SW 1271 (cell line): ENCODE data around the gene SEMA6B.

Experiments
- DNase-seq, 2 experiments: peaks; one replicate each; lab custom pipeline; 2025; lab: John Stamatoyannopoulos, UW

SEMA6B gene

GRCh38 chr19:4507804-4508203 lies 51.7 kb downstream of the SEMA6B start:
- no peak for DNase-seq

- DNase-seq = no peak
Measured at GRCh38 chr19:4507150-4507452, 52.4 kb downstream of the SEMA6B start.

- peak in 1 of 2 experiments; percentile 52 for DNase-seq
Measured at GRCh38 chr19:4506449-4507149, 52.9 kb downstream of the SEMA6B start.

- DNase-seq = no peak
Measured at GRCh38 chr19:4505570-4506448, 53.7 kb downstream of the SEMA6B start.

- DNase-seq = no peak
Measured at GRCh38 chr19:4504891-4505569, 54.5 kb downstream of the SEMA6B start.

- DNase-seq = no peak
Measured at GRCh38 chr19:4504297-4504701, 55.2 kb downstream of the SEMA6B start.

GRCh38 chr19:4503825-4504170 lies 55.7 kb downstream of the SEMA6B start:
- DNase-seq = no peak

- DNase-seq = no peak
Measured at GRCh38 chr19:4503132-4503824, 56.2 kb downstream of the SEMA6B start.

- DNase-seq = no peak
Measured at GRCh38 chr19:4502282-4503131, 57.0 kb downstream of the SEMA6B start.

- no peak for DNase-seq
Measured at GRCh38 chr19:4501691-4502090, 57.8 kb downstream of the SEMA6B start.

GRCh38 chr19:4500841-4501591 lies 58.5 kb downstream of the SEMA6B start:
- no peak for DNase-seq

- no peak for DNase-seq
Measured at GRCh38 chr19:4499855-4500254, 59.6 kb downstream of the SEMA6B start.

GRCh38 chr19:4499318-4499717 lies 60.2 kb downstream of the SEMA6B start:
- DNase-seq = no peak

- DNase-seq = no peak
Measured at GRCh38 chr19:4498694-4499093, 60.8 kb downstream of the SEMA6B start.

GRCh38 chr19:4497770-4498389 lies 61.6 kb downstream of the SEMA6B start:
- DNase-seq = no peak

GRCh38 chr19:4496304-4496703 lies 63.2 kb downstream of the SEMA6B start:
- no peak for DNase-seq

- DNase-seq = no peak
Measured at GRCh38 chr19:4495471-4495870, 64.0 kb downstream of the SEMA6B start.

- no peak for DNase-seq
Measured at GRCh38 chr19:4494691-4495064, 64.8 kb downstream of the SEMA6B start.

GRCh38 chr19:4493929-4494690 lies 65.4 kb downstream of the SEMA6B start:
- no peak for DNase-seq
